Activated T-cell treated with anti-CD3 and anti-CD28 coated beads, Interleukin-2, amount 50 U/mL, for 48 hours (primary cell): Measurements from ENCODE around the gene AZIN2.
"Not testable (repeated sequence)": the region's sequence is repeated elsewhere in the genome, so short reads cannot be mapped to it uniquely, and the experiment has no call there.

Experiments used
- DNase-seq, 2 experiments: peaks; one replicate each; pipeline ENCODE4 v3.0.0-alpha.2; 2020

Gene AZIN2

GRCh38 chr1:33096363-33097005 lies 15.5 kb downstream of the AZIN2 start:
- no peak for DNase-seq

- DNase-seq: no peak
Observed at GRCh38 chr1:33097137-33097611, 16.2 kb downstream of the AZIN2 start.

GRCh38 chr1:33097762-33098161 lies 16.8 kb downstream of the AZIN2 start:
- DNase-seq: no peak

GRCh38 chr1:33098371-33098770 lies 17.4 kb downstream of the AZIN2 start:
- no peak for DNase-seq

- DNase-seq: peak; percentile 82 to 83
Observed at GRCh38 chr1:33099290-33100118, 18.6 kb downstream of the AZIN2 start.

GRCh38 chr1:33100119-33100415 lies 19.1 kb downstream of the AZIN2 start:
- DNase-seq: not testable (repeated sequence)

- DNase-seq: no peak
Observed at GRCh38 chr1:33110477-33110876, 29.5 kb downstream of the AZIN2 start.

- no peak for DNase-seq
Observed at GRCh38 chr1:33111965-33112364, 31.0 kb downstream of the AZIN2 start.

- peak in 1 of 2 experiments; percentile 2 for DNase-seq
Observed at GRCh38 chr1:33117440-33118085, 36.6 kb downstream of the AZIN2 start.

GRCh38 chr1:33118274-33118673 lies 37.3 kb downstream of the AZIN2 start:
- DNase-seq: peak in 1 of 2 experiments; percentile 3

- peak in 1 of 2 experiments; percentile 4 for DNase-seq
Observed at GRCh38 chr1:33119050-33119449, 38.1 kb downstream of the AZIN2 start.

GRCh38 chr1:33119532-33120217 lies 38.7 kb downstream of the AZIN2 start:
- DNase-seq: peak in 1 of 2 experiments; percentile 5

- DNase-seq: peak in 1 of 2 experiments; percentile 11
Observed at GRCh38 chr1:33120436-33121231, 39.7 kb downstream of the AZIN2 start.

- peak in 1 of 2 experiments; percentile 6 for DNase-seq
Observed at GRCh38 chr1:33121728-33122127, 40.8 kb downstream of the AZIN2 start.

GRCh38 chr1:33122483-33123178 lies 41.7 kb downstream of the AZIN2 start:
- DNase-seq: peak in 1 of 2 experiments; percentile 13

- DNase-seq: no peak
Observed at GRCh38 chr1:33123266-33123665, 42.3 kb downstream of the AZIN2 start.

GRCh38 chr1:33124647-33125046 lies 43.7 kb downstream of the AZIN2 start:
- not testable (repeated sequence) for DNase-seq

- DNase-seq: peak in 1 of 2 experiments; percentile 13
Observed at GRCh38 chr1:33126411-33127000, 45.6 kb downstream of the AZIN2 start.

- peak; percentile 99 for DNase-seq
Observed at GRCh38 chr1:33127001-33127823, 46.3 kb downstream of the AZIN2 start.

GRCh38 chr1:33128781-33129180 lies 47.8 kb downstream of the AZIN2 start:
- DNase-seq: peak in 1 of 2 experiments; percentile 11
